GM23338 (cell line): ENCODE data around the gene S100A6. TPM values are rescaled to one million over a fixed set of nuclear protein-coding genes. Genes with fewer than 3 reads are reported as not detected.

Experiments
- ATAC-seq: fragments of 200-7000 bp; cut with Tn5 transposase; 3 replicates; pipeline ENCODE4 v1.9.1; 2020
- DNase-seq: peaks from one replicate; pipeline ENCODE4 v3.0.0-alpha.2; 2015; ENCODE audit warnings: low spot score
- H2AFZ ChIP-seq: fragments of 200-600 bp; sonication (generic); 2 replicates; pipeline ENCODE4 v1.8.0; 2016; ENCODE audit warnings: antibody characterized with exemption, mild to moderate bottlenecking, moderate library complexity
- H3F3A ChIP-seq: fragments of 200-600 bp; sonication (generic); replicated peaks from 2 replicates; pipeline ENCODE4 v1.8.0; 2017; ENCODE audit warnings: antibody characterized with exemption, mixed run types, low read depth
- H3K27ac ChIP-seq: fragments of 200-600 bp; sonication (generic); 2 replicates; pipeline ENCODE4 v1.6.1; 2016; ENCODE audit warnings: low read depth
- H3K27me3 ChIP-seq: fragments of 200-600 bp; sonication (generic); 2 replicates; pipeline ENCODE4 v1.8.0; 2016; ENCODE audit warnings: mild to moderate bottlenecking, mixed run types, moderate library complexity; ENCODE audit not compliant: insufficient read depth
- H3K36me3 ChIP-seq: fragments of 200-600 bp; sonication (generic); 2 replicates; pipeline ENCODE4 v1.8.0; 2016; ENCODE audit warnings: mild to moderate bottlenecking; ENCODE audit not compliant: insufficient read depth
- H3K4me1 ChIP-seq: fragments of 200-600 bp; sonication (generic); 2 replicates; pipeline ENCODE4 v1.8.0; 2016; ENCODE audit warnings: mild to moderate bottlenecking, moderate library complexity; ENCODE audit not compliant: insufficient read depth
- H3K4me2 ChIP-seq: fragments of 200-600 bp; sonication (generic); 2 replicates; pipeline ENCODE4 v1.7.1; 2017; ENCODE audit warnings: mixed run types
- H3K4me3 ChIP-seq: fragments of 200-600 bp; sonication (generic); 2 replicates; pipeline ENCODE4 v1.6.1; 2016; ENCODE audit warnings: mixed run types
- H3K79me2 ChIP-seq: fragments of 200-600 bp; sonication (generic); replicated peaks from 2 replicates; pipeline ENCODE4 v1.8.0; 2017; ENCODE audit warnings: mild to moderate bottlenecking; ENCODE audit not compliant: insufficient read depth
- H3K9me2 ChIP-seq: fragments of 200-600 bp; sonication (generic); 2 replicates; pipeline ENCODE4 v1.8.0; 2017; ENCODE audit not compliant: insufficient read depth
- H4K20me1 ChIP-seq: fragments of 200-600 bp; sonication (generic); replicated peaks from 2 replicates; pipeline ENCODE4 v1.8.0; 2017; ENCODE audit warnings: mild to moderate bottlenecking; ENCODE audit not compliant: insufficient read depth
- H3K27ac Mint-ChIP-seq: 2 replicates; pipeline ENCODE4 v1.8.0; 2020; ENCODE audit warnings: inconsistent platforms, mild to moderate bottlenecking, moderate library complexity, mixed read lengths
- H3K27me3 Mint-ChIP-seq: 3 replicates; pipeline ENCODE4 v1.8.0; 2022; ENCODE audit warnings: low read depth, mild to moderate bottlenecking, moderate library complexity, mixed read lengths, inconsistent platforms; ENCODE audit not compliant: insufficient read depth, poor library complexity
- H3K36me3 Mint-ChIP-seq: 3 replicates; pipeline ENCODE4 v1.8.0; 2021; ENCODE audit warnings: low read depth, mild to moderate bottlenecking, inconsistent platforms, moderate library complexity, mixed read lengths
- H3K4me1 Mint-ChIP-seq: 3 replicates; pipeline ENCODE4 v1.8.0; 2020; ENCODE audit warnings: mild to moderate bottlenecking, inconsistent platforms, mixed read lengths
- H3K4me3 Mint-ChIP-seq: 3 replicates; pipeline ENCODE4 v1.8.0; 2021; ENCODE audit warnings: moderate library complexity, mild to moderate bottlenecking, inconsistent platforms, mixed read lengths
- H3K9me3 Mint-ChIP-seq: 3 replicates; pipeline ENCODE4 v1.8.0; 2020; ENCODE audit warnings: moderate library complexity, mild to moderate bottlenecking, inconsistent platforms, mixed read lengths
- CREB1 ChIP-seq: fragments of 250-450 bp; sonication (Bioruptor Pico); IDR thresholded peaks from 2 replicates; pipeline ENCODE4 v1.5.0; 2020; ENCODE audit warnings: low read depth, mild to moderate bottlenecking, moderate library complexity
- CTCF ChIP-seq, 2 experiments: fragments of 200-600 bp in 1 of 2; sonication (generic) in 1 of 2; conservative IDR thresholded peaks; 2 replicates each; pipeline versions ENCODE4 v1.5.1 to v1.6.1; 2016 to 2017; ENCODE audit warnings: antibody characterized with exemption in 2 of 2, low read depth in 2 of 2, mild to moderate bottlenecking in 2 of 2, moderate library complexity in 1 of 2
- EZH2 ChIP-seq: fragments of 200-600 bp; sonication (generic); IDR thresholded peaks from one replicate; pipeline ENCODE4 v1.8.0; 2017; ENCODE audit warnings: antibody characterized with exemption, mild to moderate bottlenecking, low read depth; ENCODE audit not compliant: unreplicated experiment
- JUNB ChIP-seq: IDR thresholded peaks from one replicate; pipeline ENCODE4 v1.6.1; 2016; ENCODE audit warnings: antibody characterized with exemption; ENCODE audit not compliant: unreplicated experiment
- NANOG ChIP-seq: IDR thresholded peaks from 2 replicates; pipeline ENCODE4 v1.6.1; 2016; ENCODE audit warnings: antibody characterized with exemption, borderline replicate concordance
- STAT1 ChIP-seq: IDR thresholded peaks from one replicate; pipeline ENCODE4 v1.6.1; 2016; ENCODE audit warnings: antibody characterized with exemption; ENCODE audit not compliant: unreplicated experiment
- polyA plus RNA-seq: library from polyadenylated mRNA; unstranded; fragments of >200 nt; fragmentation: Nextera tagmentation; extraction: Ambion mirVana; gene quantifications from 2 replicates; pipeline ENCODE4 v1.2.1, GENCODE V29; 2016
- total RNA-seq: library from RNA; depleted of rRNA; stranded (reverse); fragments of >200 nt; shearing (Covaris generic); gene quantifications from 2 replicates; pipeline ENCODE4 v1.2.3, GENCODE V29; 2014
- TF ChIP-seq, protein P1 (sequence below): fragments of 250-450 bp; sonication (Bioruptor Pico); IDR thresholded peaks from 2 replicates; pipeline ENCODE4 v1.5.0; 2020; ENCODE audit warnings: mild to moderate bottlenecking, moderate library complexity
- TF ChIP-seq, protein P2 (sequence below): IDR thresholded peaks from one replicate; pipeline ENCODE4 v1.6.1; 2018; ENCODE audit warnings: antibody characterized with exemption; ENCODE audit not compliant: unreplicated experiment

The S100A6 gene
- total and polyA plus RNA-seq, 2 experiments from 2014 or later, result 7.3 to 77.5 TPM

DNA sequence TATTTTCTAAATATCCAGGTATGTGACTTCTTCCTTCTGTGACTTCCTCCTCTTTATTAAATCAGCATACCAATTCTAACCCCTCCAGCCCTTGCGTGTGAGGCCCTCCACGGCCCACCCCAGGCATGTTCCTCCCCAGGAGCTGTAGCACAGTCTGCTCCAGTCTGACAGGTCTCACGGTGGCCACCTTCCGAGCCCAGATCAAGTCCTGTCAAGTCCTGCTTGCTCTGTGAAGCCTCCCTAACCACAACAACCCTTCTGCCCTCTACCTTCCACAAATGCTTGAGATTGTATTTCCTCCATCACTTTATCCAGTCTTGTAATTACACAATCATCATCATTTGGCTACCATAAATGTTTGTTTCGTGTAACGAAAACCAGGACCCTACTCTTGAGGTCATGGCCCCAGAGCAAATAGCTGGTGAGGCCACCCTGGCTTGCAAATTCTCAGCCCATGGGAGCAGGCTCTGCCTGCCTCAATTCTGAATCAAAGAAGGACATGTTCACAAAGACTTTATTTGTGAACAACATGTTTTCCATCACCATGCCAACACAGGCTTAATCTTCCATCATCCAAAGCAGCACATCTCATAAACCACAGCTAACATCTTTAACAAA lies 42.3 kb downstream of the S100A6 start (continued):
- TF ChIP-seq CREB1 (CRISPR knock-in tag) (no peak), STAT1 (no peak), NANOG (no peak), EZH2 (no peak), CTCF (conservative IDR thresholded peaks at IDR 0.05; ENCODE audit: low read depth in 2 of 2) (no peak), JUNB (no peak)

DNA sequence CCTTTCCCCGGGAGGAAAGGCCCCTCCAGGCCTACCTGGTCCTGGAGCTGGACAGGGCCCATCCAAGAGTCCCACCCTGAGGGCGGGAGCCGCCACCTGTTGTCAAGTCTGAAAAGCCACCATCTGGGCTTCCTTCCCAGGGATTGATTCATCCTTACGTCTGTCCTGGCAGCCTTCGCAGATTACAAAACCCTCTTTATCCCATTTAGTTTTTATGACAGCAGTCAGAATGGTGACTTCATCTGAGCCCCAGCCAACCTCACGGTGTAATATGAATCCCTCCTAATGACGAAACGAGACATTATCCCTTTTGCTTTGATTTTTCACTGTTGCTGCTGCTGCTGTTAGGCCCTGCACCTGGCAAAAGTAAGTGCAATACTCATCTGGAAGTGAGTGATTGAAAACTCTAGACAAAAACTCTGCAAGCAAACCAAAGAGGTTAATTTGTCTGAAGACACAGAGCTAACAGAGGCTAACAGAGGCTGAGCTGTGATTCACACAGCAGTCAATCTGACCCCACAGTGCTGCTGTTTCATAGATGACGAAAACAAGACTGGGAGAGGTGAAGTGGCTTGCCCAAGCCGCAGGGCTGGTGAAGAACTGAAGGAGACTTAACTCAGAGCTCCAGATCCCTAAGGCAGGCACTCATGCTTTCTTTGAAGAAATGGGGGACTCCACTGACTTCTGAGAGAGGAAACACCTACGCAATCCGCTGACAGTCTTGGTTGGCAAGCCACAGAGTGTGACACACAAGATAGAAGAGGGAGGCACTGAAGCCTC lies 45.3 kb downstream of the S100A6 start:
- H3K9me3 Mint-ChIP-seq, result no peaks in the 10 kb centered on the region
- H4K20me1 ChIP-seq, result no peaks in the 10 kb centered on the region
- H3K79me2 ChIP-seq, result no peaks in the 10 kb centered on the region
- H3K4me3 ChIP-seq, result no peak overlapping the region
- no peak overlapping the region for H3K27ac Mint-ChIP-seq
- peaks cover 5% of the 10 kb centered on the region; the same call in 1 of the 2 replicates for H3K4me1 ChIP-seq
- peaks cover 26% of the 10 kb centered on the region for H3K4me1 Mint-ChIP-seq
- TF ChIP-seq, protein P1, sequence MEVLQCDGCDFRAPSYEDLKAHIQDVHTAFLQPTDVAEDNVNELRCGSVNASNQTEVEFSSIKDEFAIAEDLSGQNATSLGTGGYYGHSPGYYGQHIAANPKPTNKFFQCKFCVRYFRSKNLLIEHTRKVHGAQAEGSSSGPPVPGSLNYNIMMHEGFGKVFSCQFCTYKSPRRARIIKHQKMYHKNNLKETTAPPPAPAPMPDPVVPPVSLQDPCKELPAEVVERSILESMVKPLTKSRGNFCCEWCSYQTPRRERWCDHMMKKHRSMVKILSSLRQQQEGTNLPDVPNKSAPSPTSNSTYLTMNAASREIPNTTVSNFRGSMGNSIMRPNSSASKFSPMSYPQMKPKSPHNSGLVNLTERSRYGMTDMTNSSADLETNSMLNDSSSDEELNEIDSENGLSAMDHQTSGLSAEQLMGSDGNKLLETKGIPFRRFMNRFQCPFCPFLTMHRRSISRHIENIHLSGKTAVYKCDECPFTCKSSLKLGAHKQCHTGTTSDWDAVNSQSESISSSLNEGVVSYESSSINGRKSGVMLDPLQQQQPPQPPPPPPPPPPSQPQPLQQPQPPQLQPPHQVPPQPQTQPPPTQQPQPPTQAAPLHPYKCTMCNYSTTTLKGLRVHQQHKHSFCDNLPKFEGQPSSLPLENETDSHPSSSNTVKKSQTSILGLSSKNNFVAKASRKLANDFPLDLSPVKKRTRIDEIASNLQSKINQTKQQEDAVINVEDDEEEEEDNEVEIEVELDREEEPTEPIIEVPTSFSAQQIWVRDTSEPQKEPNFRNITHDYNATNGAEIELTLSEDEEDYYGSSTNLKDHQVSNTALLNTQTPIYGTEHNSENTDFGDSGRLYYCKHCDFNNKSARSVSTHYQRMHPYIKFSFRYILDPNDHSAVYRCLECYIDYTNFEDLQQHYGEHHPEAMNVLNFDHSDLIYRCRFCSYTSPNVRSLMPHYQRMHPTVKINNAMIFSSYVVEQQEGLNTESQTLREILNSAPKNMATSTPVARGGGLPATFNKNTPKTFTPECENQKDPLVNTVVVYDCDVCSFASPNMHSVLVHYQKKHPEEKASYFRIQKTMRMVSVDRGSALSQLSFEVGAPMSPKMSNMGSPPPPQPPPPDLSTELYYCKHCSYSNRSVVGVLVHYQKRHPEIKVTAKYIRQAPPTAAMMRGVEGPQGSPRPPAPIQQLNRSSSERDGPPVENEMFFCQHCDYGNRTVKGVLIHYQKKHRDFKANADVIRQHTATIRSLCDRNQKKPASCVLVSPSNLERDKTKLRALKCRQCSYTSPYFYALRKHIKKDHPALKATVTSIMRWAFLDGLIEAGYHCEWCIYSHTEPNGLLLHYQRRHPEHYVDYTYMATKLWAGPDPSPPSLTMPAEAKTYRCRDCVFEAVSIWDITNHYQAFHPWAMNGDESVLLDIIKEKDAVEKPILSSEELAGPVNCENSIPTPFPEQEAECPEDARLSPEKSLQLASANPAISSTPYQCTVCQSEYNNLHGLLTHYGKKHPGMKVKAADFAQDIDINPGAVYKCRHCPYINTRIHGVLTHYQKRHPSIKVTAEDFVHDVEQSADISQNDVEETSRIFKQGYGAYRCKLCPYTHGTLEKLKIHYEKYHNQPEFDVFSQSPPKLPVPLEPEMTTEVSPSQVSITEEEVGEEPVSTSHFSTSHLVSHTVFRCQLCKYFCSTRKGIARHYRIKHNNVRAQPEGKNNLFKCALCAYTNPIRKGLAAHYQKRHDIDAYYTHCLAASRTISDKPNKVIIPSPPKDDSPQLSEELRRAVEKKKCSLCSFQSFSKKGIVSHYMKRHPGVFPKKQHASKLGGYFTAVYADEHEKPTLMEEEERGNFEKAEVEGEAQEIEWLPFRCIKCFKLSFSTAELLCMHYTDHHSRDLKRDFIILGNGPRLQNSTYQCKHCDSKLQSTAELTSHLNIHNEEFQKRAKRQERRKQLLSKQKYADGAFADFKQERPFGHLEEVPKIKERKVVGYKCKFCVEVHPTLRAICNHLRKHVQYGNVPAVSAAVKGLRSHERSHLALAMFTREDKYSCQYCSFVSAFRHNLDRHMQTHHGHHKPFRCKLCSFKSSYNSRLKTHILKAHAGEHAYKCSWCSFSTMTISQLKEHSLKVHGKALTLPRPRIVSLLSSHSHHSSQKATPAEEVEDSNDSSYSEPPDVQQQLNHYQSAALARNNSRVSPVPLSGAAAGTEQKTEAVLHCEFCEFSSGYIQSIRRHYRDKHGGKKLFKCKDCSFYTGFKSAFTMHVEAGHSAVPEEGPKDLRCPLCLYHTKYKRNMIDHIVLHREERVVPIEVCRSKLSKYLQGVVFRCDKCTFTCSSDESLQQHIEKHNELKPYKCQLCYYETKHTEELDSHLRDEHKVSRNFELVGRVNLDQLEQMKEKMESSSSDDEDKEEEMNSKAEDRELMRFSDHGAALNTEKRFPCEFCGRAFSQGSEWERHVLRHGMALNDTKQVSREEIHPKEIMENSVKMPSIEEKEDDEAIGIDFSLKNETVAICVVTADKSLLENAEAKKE (CRISPR knock-in tag), result no peak
- TF ChIP-seq, protein P2, sequence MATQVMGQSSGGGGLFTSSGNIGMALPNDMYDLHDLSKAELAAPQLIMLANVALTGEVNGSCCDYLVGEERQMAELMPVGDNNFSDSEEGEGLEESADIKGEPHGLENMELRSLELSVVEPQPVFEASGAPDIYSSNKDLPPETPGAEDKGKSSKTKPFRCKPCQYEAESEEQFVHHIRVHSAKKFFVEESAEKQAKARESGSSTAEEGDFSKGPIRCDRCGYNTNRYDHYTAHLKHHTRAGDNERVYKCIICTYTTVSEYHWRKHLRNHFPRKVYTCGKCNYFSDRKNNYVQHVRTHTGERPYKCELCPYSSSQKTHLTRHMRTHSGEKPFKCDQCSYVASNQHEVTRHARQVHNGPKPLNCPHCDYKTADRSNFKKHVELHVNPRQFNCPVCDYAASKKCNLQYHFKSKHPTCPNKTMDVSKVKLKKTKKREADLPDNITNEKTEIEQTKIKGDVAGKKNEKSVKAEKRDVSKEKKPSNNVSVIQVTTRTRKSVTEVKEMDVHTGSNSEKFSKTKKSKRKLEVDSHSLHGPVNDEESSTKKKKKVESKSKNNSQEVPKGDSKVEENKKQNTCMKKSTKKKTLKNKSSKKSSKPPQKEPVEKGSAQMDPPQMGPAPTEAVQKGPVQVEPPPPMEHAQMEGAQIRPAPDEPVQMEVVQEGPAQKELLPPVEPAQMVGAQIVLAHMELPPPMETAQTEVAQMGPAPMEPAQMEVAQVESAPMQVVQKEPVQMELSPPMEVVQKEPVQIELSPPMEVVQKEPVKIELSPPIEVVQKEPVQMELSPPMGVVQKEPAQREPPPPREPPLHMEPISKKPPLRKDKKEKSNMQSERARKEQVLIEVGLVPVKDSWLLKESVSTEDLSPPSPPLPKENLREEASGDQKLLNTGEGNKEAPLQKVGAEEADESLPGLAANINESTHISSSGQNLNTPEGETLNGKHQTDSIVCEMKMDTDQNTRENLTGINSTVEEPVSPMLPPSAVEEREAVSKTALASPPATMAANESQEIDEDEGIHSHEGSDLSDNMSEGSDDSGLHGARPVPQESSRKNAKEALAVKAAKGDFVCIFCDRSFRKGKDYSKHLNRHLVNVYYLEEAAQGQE, result no peak
- TF ChIP-seq NANOG, result no peak
- H2AFZ ChIP-seq, result peak overlapping the region; percentile 64
- no peaks in the 10 kb centered on the region for H3K36me3 Mint-ChIP-seq
- no peaks in the 10 kb centered on the region for H3K27me3 ChIP-seq
- no peaks in the 10 kb centered on the region for H3K36me3 ChIP-seq
- H3K9me2 ChIP-seq, result no peaks in the 10 kb centered on the region
- ATAC-seq, result no peak
- DNase-seq, result peak; percentile 25
- no peak overlapping the region for H3K4me2 ChIP-seq
- H3K27me3 Mint-ChIP-seq, result peaks cover 2% of the 10 kb centered on the region
- H3K27ac ChIP-seq, result no peak overlapping the region
- no peaks in the 10 kb centered on the region for H3F3A ChIP-seq
- no peak overlapping the region for H3K4me3 Mint-ChIP-seq
